ENCODE data around the gene BRINP1.
"Not testable (repeated sequence)": the region's sequence is repeated elsewhere in the genome, so short reads cannot be mapped to it uniquely, and the experiment has no call there.

BRINP1 gene

DNA sequence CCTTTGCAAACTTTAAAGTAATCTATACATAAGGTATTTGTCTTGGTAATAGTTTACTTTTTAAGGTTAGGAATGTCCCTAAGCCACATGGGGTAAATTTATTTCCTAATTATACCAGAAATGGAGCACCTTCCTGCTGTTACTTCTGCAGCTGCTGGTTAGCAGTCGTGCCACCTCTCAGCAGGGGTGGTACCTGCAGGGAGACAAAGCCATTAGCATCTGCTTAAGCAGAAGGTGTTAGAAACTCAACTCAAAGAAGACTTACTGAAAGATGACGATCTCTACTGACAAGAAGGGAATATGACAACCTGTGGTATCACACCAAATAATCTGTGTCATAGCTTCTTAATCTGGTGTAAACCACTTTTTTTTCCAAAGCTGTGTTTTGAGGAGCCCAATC, 173.7 kb downstream of the BRINP1 start:
- DNase-seq = no peak

DNA sequence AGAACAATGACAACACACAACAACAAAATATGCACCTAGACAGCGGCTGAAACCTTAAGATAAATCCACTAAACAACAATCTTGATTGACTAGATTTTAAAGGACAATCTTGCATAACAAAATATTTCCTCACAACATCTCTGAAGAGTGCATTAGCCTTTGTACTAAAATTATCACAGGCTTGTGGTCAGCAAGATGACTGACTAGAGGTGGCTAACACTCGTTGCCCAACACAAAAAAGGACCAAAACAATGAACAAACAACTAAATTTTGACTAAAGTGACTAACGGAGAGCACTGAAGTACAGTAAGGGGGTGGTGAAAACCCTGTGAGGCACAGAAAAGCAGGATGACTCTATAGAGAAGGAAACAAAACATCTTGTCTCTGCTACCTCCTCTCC, 183.9 kb downstream of the BRINP1 start:
- no peak for DNase-seq

DNA sequence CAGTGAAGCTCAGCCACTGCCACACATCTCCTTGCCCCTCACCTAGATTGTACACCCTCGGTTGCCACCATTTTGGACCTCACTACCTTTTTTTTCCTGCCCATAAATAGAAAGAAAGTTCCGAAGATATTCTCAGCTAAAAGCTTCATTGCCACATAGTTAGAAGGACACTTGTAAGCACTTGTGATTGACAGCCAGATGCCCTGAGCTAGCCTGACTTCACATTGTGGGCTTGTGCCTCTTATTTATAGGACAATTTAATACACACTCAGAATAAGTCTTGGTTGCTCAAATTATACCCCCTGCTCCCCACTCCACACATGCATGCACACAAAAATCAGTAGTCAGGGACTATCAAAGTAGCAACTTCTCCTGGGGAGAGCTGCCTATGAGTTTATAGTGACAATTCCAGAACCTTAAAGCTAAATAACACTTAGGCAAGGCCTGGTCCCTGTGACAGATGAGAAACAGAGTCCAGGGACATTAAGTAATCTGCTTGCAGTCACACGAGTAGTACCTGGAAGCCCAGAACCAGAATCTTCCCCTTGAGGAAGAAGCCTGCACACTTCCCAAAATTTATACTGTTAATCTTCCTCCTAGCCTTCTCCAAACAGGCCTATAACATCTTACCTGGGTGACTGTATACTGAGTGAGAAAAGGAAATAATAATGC, 184.8 kb downstream of the BRINP1 start:
- no peak for DNase-seq

DNA sequence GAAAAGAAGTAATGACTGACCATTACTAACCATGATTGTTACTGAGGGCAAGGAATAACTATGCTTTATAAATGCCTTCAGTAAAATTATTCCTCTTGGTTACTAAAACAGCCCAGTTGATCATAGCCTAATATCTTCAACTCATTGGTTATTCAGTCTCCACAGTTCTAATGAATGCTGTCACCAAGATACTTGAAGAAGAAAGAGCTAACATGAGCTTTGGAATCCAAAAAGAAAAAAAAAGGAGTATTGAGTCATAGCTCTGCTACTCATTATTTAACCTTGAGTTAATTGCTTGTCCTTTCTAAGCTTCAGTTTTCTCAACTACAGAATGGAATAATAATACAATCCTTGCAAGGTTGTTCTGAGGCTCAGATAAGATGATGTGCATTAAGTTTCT, 187.7 kb downstream of the BRINP1 start:
- no peak for DNase-seq

DNA sequence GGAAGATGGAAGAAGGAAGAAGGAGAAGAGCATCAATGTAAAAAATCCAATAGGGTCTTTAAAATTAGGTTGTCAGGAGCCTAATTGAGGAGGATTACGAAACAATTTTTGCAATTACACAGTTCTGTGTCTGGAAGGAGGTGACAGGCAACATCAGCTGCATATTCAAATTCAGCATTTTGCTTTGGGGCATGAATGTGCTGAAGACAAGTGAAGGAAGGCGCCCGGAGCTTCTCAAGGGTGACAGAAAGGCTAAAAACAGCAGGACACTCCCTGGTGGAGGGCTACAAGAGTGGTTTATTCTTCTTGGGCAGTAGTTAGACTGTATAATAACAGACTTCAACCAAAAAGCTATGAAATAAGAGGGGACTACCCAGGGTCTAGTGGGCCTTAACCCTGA, 188.3 kb downstream of the BRINP1 start:
- DNase-seq = no peak

DNA sequence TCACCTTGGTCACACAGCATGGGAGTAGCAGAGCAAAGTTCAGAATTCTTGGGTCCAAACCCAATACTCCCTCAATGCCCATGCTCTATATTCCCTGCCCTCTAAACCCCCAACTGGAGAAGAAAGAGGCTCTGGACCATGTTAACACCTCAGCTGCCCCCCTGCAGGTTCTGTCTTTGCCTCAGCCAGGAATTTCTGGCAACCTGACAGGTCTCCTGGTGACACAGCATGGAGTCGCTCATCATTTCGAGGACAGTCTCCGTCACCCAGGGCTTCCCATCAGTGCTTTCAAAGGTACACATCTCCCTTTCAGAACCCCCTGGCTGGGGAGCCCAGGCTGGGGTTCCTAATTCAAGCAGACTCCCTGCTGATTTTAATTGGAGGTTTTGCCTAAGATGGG, 189.5 kb downstream of the BRINP1 start:
- no peak for DNase-seq

DNA sequence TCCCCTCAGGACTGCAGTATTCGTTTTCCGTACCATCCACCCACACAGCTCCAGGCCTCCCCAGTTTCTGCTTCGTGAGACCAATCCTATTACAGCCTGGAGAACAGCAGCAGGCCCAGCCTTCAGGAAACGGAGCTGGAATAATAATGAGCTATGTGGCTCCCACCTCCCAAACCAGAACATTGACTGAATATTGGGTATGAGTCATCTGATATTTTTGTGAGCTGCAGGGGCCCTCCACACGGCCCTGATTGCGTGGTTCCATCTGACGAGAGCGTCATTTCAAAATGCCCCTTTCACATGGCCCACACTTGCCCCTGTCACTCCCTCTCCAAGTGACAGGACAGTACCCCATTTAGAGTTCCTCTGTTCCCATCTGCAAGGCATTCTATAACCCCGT, 192.0 kb downstream of the BRINP1 start:
- no peak for DNase-seq

DNA sequence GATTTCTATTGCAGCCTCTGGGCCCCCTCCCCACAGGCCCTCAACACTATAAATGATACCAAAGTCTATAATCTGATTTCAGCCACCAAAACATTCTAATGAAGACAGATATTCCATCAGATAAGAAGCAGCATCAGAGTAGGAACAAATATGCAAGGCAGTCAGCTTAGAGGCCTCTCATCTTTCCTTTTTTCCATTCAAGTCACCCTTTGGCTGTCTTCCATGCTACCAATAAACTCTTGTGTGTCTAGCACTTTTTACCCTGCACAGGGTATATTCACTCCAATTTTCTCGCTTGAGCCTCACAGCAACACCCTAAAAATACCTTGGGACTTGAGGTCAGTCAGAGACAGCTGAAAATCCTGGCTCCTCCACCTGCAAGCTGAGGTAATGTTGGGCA, 193.7 kb downstream of the BRINP1 start:
- DNase-seq = no peak

DNA sequence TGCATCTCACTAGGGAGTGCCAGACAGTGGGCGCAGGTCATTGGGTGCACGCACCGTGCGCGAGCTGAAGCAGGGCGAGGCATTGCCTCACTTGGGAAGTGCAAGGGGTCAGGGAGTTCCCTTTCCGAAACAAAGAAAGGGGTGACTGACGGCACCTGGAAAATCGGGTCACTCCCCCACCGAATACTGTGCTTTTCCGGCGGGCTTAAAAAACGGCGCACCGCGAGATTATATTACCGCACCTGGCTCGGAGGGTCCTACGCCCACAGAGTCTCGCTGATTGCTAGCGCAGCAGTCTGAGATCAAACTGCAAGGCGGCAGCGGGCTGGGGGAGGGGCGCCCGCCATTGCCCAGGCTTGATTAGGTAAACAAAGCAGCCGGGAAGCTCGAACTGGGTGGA, 200.0 kb downstream of the BRINP1 start:
- DNase-seq = not testable (repeated sequence)

DNA sequence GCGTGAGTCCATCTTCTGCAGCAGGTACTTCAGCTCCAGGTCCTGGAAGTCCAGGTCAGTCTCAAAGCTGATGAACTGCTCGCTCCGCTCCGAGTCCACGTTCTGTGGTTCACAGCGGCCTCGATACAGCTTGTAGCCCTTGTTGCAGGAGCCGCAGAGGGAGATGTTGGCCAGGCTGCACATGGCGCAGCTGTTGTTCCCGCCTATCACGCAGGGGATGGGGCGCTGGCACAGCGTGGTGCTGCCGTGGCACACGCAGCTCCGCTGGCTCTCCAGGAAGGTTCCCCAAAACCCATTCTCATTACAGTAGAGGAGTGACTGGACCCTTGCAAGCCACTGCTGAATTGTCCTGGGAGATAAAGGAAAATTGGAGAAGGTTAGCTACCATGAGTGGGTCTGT, 201.4 kb downstream of the BRINP1 start:
- no peak for DNase-seq

DNA sequence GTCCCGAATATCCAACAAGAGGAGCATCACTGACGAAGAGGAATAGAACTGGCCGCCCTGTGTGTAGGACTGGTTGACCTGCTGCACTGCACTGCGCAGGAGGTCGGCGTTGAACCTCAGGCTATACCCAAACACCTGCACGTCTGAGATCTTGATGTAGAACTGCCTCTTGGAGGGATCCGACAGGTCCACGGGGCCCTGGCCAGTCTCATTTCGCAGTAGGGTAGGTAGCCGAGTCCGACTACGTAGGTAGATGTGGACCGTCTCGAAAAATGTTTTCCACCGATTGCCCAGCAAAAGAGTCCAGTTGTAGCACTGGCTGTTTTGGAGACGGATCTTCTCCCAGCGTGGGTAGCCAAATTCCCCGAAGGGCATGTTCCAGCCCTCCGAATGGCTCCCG, 202.0 kb downstream of the BRINP1 start:
- no peak for DNase-seq

DNA sequence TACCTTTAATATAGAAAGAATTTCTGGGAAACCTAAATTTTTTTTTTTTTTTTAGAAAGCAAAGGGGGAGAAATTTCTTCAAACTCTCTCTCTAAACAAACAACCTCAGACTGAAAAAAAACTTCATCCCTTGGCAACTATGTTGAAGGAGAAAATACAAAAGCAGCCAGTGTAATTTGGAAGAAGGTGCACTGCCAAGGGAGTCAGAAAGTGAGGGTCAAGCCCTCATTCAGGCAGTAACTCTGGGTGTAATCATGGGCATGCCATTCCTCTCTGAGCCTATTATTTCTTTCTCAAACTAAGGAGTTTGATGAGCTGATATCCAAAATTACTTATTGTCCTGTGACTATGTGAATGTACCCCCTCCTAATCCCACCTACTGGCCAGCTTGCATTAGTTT, 203.1 kb downstream of the BRINP1 start:
- no peak for DNase-seq

DNA sequence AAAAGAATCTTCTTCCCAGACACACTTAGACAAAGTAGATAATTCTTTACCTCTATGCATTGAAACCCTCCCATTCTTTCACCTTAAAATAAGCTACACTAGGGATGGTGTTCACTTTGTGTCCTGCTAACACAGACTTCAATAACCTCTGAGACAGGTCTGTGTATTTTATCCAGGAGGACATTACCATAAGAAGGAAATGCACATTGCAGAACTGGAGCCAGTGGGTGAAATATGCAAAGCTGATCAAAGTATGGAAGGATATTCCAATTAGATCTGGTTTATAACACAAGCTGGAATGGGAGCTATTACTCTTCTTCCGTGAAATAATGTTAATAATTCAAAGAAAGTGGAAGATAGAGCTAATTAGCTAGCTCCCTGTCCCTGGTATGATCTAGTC, 204.1 kb downstream of the BRINP1 start:
- no peak for DNase-seq

DNA sequence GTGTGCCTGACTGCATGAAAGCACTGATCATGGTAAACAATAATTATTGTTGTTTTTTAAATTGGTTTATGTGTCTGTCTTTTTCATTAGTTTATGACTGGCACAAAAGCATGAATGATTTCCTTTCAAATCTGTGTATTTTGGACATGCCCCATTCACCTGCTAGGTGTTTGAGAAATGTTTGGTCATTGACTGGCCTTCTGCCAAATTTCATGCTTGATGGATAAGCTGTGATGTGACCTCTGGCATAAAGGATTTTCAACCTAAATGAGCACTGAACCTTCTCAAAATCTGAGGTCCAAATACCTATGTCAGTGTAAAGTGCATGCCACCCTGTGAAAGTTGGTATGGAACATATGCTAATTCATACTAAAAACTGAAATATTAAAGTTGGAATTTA, 204.5 kb downstream of the BRINP1 start:
- no peak for DNase-seq

DNA sequence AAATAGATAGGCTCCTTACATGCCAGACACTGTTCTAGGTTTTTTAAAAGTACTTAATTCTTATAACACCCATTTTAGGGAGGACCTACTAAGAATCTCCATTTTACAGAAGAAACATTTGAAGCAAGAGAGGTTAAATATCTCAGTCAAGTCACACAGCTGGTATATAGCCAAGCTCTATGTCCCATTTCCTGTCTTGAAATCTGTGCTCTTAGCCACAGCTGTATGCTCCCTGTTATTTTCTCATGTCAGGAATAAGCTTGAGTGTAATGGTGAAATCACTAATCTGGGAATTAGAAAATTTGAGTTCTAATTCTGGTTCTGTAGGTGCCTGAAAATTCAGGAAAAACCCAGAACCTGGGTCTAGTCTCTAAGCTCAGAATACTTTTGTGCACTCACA, 208.7 kb downstream of the BRINP1 start:
- DNase-seq = no peak

DNA sequence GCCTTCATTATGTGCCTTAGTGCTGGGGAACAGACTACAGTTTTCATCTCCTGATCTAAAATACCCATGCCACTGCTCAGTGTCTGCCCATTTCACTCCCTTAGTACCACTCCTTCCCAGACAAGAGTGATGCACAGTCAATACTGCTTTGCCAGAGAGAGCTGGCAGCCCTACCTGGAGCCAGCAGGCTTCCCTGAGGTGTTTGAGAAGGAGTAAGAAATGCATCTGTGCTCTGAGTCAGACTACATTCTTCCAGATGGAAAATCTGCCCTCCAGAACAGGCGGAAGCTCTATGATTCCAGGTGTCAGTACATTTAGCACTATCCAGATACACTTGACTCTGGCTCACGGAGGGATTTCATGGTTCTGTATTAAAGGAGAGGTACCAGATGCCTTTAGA, 209.8 kb downstream of the BRINP1 start:
- no peak for DNase-seq

DNA sequence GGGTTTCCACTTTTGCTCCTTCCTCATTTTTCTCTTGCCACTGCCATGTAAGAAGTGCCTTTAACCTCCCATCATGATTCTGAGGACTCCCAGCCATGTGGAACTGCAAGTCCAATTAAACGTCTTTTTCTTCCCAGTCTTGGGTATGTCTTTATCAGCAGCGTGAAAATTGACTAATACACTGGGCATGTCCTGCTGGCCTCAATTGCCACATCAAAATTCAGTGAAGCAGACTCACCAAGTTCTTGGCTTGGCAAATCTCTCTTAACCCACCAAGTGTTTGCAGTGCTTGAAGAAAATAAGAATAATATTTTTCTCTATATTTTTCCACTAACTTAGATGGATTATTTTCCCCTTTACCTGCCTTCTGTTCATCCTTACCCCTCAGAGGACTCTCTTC, 212.0 kb downstream of the BRINP1 start:
- no peak for DNase-seq

DNA sequence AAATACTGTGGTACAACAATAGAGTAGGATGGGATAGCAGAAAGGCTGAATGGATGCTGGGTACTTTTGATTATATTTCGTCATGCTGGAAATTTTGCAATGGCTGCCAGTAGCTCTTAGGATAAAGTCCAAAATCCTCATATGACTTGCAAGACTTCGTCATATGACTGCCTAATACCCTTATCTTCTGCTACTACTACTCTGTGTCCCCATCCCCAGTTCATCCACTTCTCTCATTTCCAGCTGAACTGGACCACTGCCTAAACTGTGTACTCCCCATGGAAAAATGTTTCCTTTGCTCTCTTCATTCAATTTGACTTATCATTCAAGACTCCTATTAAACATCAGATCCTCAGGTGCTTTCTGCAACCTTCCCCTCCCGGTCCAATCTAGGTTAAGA, 212.9 kb downstream of the BRINP1 start:
- no peak for DNase-seq

DNA sequence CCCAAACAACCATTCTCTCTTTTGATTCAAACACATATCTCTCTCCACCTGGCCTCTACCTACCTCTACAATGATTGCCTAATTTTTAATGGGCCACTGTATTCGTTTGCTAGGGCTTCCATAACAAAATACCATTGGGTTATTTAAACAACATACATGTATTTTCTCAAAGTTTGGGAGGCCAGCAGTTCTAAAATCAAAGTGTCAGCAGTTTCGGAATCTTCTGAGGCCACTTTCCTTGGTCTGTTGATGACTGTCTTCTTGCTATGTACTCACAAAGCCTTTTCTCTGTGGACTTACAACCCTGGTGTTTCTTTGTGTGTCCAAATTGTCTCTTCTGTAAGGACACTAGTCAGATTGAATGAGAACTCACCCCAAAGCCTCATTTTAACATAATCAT, 214.7 kb downstream of the BRINP1 start:
- no peak for DNase-seq

DNA sequence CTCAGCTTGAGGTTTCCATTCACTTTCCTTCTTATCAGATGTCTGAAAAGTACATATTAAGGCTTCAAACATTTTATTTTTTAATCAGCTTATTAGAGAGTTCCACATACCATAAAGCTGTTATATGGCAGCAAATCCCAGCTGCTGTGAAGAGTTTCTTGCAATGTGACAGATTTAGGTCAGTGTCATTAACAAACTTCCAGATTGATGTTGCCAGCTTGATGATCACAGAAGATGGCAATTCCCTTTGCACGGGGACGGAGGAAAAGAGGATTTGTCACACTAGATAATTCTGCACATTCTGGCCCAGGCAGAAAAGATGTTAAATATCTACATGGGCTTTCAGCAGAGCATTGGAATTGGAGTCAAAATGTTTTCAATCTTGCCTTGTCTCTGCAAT, 215.8 kb downstream of the BRINP1 start:
- no peak for DNase-seq

DNA sequence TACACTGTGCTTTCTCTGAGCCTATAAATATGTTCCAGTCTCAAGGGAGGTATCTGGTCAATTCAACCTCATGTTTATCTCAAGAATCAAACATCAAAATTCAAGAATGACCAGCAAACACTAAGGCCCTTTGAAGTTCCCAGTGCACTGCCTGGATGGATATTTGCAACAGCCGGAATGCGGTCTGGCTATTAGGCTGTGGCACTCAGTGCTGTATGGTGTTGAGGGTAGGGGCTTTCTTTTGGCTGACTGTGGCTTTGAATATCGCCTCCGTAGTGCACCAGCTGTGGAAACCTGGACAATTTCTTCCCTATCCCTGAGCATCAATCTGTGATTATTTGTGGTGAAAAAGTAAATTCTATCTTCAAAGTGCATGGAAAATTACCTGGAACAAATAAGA, 220.4 kb downstream of the BRINP1 start:
- DNase-seq = no peak

DNA sequence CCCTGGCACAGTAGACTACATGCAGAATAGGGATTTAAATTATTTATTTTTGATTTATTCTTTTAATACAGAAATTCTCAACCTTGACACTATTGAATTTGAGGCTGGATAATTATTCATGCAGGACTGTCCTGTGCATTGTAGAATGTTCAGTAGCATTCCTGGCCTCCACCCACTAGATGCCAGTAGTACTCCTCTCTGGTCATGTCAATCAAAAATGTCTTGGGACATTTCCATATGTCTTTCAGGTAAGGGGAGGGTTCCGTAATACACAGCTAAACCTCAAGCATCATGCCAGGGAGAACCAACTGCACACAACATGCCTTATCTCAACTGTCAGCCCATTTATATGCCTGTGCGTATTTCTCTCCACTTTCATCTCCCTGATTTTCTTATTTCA, 231.8 kb downstream of the BRINP1 start:
- no peak for DNase-seq

DNA sequence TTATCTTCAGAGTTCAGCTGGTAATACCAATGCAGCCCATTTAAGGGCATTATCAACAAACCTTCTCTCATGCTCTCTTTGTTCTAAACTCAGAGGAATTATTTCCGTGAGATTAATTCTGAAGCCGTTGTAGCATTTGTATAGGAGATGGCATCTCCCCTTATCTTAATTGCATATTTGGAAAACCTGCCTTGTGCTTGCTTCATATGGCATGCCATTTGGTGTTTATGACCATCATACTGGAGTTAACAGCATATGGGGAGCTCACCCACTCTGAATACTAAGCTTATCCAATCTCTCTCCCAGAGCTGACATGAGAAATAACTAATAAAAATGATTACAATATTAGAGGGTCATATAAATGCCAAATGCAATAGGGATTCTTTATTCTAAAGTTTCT, 243.2 kb downstream of the BRINP1 start:
- no peak for DNase-seq

DNA sequence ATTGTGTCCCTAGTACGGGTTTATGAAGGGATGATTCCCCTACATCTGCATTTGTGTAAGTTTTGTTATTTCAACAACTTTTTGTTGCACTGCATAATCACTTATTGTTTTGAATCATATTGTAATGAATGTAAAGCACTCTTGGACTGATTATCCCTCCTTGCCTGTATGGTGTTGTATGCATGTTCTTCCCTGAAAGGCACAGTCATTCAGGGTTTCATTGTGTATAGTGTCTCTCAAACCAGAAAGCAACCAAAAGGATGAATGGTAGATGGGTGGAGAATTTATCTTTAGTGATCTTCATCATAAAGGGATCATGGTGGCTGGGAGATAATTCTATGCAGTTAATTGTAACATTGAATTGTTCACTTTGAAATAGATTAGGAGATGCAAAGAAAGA, 247.3 kb downstream of the BRINP1 start:
- DNase-seq = no peak

DNA sequence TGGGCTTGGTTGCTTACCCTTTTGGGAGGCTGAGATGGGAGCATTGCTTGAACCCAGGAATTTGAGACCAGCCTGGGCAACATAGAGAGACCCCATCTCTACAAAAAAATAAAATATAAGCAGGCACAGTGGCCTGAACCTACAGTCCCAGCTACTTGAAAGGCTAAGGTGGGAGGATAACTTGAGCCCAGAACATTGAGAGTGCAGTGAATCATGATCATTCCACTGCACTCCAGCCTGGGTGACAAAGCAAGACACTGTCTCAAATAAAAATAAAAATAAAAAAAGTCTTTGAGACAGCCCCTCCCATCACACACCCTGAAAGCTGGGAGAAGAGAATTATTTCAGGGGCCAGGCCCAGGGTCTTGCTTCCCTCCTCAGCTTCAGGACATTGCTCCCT, 251.8 kb downstream of the BRINP1 start:
- DNase-seq = no peak
